HG03175 (cell line): Measurements from ENCODE around the gene DNM1.
"Not testable (repeated sequence)": the region's sequence is repeated elsewhere in the genome, so short reads cannot be mapped to it uniquely, and the experiment has no call there.

Experiments
- ATAC-seq: cut with Tn5 transposase; IDR thresholded peaks from one replicate; pipeline ENCODE4 v1.9.1; 2021; ENCODE audit warnings: mild to moderate bottlenecking, moderate library complexity; ENCODE audit not compliant: unreplicated experiment

DNM1 gene

DNA sequence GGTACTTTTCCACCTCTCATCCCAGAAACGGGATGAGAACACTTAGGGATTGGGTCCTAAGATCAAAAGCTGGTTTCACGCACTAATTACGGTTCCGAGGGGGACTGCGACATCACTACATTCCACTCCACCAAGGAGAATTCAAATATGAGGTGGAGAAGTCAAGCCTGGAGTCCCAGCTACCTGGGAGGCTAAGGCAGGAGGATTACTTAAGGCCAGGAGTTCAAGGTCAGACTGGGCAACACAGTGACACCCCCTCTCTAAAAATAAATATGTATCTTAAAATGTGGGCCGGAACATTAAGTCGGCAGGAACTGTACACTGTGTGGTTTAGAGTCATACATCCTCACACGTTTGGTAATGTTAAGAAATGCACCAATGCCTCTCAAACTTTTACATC lies 71.1 kb downstream of the DNM1 start:
- ATAC-seq = no peak

DNA sequence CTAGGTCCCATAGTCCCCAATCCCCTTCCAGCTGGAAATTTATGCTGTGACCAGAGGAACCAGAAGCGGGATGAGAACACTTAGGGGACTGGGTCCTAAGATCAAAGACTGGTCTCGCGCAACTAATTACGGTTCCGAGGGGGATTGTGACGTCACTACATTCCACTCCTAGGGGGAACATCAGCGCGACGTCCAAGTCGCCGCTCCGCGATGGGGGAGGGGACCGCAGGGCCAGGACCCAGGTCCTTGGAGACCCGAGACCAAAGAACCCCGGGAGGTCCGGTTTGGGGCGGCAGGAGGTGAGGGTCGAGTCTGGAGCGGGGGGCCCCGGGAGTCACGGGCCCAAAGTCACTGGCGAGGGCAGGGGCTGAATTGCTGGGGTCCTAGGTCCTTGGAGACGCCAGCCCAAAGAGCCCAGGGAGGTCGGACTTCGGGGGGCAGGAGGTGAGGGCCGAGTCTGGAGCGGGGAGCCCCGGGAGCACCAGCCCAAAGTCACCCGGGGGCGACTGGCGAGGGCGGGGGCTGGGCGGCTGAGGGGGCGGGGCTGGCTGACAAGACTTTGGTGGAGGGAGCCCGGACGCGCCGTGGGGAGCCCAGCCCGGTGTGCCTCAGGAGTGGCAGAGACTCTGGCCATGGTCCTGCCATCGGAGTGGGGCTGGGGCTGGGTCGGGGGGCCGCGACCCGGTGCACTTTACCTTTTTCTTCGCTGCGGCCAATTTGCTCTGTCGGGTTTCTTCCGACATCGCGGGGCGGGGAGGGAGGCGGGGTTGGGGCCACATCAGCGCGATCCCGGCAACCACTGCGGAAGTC lies 72.2 kb downstream of the DNM1 start, which contains the start of gene GOLGA2:
TSS of gene GOLGA2 (minus strand) at position 810 of the 810 bp plus-strand sequence. CDS start at position 779, 31 bp downstream.
- ATAC-seq = peak; percentile 48

DNA sequence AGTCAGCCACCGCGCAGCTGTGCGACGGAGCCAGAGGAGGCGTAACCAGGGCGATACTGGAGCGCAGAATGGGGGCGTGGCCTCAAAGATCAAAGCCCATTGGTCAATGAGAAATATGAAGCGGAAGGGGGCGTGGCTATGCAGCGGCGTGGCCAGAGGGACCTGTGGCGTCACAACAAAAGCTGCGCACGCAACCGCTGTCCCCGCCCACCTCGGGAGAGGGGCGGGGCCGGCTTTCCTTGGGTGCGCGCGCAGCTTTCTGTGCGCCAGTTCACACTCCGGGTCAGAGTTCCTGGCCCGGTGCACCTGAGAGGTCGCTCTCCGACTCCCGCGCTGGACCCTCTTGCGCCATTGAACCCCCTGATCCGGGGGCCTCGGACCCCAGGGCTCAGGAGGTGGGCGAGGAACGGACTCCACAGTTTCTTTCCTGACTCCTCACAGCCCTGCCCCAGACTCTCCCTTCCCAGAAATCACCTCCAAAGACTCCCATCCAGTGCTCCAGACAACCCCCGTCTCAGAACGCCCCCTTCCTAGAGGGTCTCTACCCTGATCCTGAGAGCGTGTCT lies 72.9 kb downstream of the DNM1 start, which contains the start of gene SWI5:
TSS of gene SWI5 (plus strand) at position 269 of the 566 bp plus-strand sequence.
- ATAC-seq = peak; percentile 96

DNA sequence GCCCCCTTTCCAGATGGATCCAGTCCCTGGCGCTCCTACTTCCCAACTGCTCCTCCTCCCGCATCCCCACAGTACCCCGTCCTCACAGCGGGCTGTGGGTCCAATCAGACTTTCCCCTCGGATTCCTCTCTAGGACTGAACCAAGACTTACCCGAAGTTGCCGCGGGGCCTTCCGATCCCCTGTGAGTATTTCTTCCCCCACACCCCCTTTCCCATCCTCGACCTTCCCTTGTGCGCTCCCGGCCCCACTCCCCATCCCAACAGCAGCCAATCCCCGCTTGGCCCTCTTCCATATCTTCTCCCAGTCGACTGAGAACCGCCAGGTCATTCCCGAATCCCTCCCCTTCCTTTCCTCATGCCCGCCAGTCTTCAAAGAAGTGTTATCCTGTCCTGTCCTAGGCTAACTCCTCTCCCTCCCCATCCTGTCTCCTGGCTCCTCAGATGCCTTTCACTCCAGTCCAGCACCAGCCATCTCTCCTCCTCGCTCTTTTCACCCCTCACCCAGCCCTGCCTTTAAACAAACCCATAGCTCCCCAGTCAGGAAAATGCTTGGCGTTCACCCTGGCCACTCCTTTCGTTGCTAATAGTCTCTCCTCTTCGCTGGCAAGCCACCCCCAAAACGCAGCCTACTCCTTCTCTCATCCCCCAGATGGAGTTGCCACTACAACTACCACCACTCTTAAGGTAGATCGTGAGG lies 73.5 kb downstream of the DNM1 start:
- no peak for ATAC-seq

DNA sequence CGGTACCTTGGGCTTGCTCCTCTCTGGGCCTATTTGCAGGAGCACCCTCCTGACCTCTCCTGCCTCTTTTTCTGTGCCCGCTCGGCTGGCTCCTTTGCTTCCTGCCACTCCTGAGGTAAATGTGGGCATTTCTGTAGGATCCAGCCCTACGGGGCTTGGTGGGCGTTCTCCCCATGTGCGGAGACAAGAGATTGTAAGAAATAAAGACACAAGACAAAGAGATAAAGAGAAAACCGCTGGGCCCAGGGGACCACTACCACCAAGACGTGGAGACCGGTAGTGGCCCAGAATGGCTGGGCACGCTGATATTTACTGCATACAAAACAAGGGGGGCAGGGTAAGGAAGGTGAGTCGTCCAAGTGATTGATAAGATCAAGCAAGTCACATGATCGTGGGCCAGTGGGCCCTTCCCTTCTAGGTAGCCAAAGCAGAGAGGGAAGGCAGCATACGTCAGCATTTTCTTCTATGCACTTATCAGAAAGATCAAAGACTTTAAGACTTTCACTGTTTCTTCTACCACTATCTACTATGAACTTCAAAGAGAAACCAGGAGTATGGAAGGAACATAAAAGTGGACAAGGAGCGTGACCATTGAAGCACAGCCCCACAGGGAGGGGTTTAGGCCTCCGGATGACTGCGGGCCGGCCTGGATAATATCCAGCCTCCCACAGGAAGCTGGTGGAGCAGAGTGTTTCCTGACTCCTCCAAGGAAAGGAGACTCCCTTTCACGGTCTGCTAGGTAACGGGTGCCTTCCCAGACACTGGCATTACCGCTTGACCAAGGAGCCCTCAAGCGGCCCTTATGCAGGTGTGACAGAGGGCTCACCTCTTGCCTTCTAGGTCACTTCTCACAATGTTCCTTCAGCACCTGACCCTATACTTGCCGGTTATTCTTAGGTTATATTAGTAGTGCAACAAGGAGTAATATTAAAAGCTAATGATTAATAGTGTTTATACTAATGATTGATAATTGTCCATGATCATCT lies 76.2 kb downstream of the DNM1 start:
- not testable (repeated sequence) for ATAC-seq

DNA sequence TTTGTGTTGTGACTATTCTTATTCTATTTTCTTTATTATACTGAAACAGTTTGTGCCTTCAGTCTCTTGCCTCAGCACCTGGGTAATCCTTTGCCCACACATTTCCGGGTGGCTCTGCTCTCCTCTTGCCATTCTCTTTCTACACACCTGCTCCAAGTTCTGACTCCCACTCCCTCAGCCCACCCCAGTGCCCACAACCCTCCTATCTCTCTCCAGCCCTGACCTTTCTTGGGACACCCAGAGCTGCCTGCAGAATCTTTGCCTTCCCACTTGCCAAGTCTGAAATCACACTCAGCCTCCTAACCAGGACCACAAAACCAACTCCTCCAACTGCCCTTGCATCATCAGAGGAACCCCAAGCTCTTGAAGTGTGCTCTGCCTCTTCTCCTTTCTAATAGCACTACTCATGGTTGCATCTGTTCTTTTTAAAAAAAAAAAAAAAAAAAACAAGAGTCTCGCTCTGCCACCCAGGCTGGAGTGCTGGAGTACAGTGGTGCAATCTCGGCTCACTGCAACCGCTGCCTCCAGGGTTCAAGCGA lies 77.0 kb downstream of the DNM1 start:
- ATAC-seq = no peak

DNA sequence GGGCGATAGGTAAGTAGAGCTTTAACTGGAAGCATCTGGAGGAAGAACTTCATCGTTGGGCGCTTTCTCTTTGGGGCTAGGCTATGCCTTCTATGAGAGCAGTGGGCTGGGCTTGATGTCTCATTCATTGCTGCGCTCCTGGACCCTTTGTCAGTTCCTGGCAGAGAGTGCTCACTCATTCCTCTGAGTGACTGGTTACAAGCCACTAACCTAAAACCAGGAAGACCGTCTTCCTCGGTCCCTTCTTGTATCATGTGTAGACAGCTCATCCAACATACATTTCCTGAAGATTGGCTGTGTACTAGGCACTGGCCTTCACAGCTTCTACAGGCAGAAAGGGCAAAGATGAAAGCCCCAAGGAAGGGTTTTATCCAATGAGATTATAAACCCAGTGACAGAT lies 79.3 kb downstream of the DNM1 start:
- no peak for ATAC-seq

DNA sequence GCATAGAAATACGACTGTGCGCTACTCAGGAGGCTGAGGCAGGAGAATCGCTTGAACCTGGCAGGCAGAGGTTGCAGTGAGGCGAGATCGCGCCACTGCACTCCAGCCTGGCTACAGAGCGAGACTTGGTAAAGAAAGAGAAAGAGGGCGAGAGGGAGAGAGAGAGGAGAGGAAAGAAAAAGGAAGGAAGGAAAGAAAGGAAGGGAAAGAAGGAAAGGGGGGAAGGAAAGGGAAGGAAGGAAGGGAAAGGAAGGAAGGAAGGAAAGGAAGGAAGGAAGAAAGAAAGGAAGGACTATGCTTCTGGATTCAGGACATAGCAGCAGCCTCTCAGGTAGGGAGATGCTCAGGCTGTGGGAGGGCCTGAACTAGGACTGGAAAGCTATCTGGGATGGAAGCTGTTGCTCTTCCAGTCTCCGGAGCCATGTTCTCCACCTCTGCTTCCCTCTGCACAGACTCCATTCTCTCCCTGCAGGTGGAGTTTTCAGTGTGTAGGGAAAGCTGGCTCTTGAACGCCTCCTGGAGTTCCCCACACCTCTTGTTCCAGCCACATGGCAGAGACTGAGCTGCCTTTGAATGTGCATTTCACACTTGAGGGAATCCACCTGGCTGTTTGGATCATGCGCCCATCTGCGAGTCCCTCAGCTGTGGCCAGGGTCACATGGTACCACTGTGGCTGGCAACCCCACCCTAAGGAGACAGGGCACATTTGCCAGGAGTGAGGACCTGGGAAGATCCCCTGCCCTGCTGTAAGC lies 82.0 kb downstream of the DNM1 start:
- ATAC-seq = no peak

DNA sequence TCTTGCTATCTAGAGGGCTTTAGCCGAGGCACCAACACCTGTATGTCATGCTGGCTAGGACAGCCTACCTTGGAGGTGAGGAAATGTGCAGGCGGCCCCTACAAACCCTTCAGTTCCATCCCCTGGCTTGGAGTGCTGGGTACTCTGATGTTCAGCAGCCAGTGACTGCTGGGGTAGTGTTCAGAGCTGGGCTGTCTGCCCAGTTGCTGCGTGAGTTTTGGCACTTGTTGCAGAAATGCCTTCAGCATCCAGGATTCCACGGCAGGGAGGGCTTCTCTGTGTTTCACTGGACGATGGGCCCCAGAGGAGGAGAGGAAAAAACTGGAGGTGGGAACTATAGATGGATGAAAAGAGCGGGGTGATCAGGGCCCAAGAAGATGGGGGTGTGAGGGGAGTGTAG lies 83.3 kb downstream of the DNM1 start:
- no peak for ATAC-seq

DNA sequence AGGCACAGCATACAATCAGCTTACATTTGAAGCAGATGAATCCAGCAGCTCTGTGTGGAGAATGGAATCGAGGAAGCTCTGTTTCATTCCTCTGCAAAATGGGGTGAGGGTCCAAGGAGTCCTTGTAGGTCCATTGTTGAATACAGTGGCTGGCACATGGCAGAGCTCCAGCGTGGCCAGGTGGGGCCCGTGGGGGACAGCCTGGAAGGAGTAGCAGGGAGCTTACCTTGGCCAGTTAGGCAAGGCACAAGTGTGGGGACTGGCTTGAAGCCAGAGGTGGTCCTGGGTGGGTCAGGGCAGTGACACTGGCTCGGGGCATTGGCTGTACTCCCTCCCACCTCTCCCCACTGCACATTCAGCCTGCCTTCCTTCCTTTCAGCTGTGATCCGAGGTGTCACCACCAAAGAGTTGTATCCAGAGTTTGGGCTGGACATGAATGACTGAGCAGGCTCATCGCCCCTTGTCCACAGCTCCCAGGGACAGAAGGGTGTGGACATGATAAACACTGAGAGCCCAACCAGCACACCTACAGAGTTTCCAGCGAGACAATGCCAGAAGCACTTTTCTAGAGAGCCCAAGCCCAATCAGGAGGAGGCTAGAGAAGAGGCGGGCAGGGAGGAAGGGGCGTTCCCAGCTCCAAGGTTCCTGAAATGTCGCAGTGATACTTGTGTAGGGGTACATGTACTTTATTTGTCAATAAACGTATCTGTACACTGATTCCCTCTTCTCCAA lies 85.3 kb downstream of the DNM1 start:
- no peak for ATAC-seq

DNA sequence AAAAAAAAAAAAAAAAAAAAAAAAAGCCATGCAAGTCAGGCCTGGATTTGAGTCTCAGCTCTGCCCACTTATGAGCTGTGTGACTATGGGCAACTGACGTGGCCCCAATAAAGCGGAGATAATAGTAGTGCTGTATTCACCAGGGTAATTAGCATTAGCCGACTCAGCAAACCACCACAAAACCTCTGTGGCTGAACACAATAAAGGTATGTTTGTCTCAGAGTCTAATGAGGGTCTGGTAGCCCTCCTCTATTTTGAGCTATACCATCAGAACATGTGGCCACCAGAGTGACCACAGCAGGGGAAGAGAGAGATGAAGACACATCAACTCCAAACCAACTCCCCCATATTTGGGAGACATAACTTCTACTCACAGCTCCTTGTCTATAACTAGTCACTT lies 88.8 kb downstream of the DNM1 start:
- no peak for ATAC-seq

DNA sequence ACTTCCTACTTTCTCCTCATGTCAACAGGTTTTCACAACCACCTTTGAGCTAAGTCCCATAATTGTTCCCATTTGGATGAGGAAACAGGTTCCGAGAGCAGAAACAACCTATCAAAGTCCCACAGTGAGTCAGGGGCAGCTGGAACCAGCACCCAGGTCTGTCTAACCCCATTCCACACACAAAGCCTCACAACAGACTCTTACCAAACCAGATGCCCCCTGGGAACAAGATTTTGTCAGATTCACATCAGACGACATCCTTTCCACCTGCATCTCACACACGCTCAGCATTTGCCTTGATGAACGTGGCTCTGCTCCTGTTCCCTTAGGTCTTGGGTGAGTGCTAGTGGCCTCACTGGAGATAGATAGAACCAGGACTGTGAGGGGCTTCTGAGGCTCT lies 89.9 kb downstream of the DNM1 start:
- no peak for ATAC-seq

DNA sequence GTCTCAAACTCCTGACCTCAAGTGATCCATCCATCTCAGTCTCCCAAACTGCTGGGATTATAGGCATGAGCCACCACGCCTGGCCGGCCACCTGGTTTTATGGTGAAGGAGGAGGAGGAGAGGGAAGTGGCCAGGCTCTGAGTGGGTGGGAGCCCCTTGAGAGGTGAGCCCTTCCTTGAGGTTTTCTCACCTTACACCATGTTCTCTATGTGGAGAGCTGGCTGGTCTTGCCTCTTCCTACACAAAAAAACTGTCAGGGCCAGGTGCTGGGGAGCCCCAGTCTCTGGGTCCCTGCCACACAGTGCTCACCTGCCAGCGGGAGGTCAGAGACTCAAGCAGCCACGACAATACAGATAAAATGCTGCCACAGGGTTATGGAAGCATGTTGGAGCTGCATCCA lies 91.0 kb downstream of the DNM1 start:
- ATAC-seq = no peak

DNA sequence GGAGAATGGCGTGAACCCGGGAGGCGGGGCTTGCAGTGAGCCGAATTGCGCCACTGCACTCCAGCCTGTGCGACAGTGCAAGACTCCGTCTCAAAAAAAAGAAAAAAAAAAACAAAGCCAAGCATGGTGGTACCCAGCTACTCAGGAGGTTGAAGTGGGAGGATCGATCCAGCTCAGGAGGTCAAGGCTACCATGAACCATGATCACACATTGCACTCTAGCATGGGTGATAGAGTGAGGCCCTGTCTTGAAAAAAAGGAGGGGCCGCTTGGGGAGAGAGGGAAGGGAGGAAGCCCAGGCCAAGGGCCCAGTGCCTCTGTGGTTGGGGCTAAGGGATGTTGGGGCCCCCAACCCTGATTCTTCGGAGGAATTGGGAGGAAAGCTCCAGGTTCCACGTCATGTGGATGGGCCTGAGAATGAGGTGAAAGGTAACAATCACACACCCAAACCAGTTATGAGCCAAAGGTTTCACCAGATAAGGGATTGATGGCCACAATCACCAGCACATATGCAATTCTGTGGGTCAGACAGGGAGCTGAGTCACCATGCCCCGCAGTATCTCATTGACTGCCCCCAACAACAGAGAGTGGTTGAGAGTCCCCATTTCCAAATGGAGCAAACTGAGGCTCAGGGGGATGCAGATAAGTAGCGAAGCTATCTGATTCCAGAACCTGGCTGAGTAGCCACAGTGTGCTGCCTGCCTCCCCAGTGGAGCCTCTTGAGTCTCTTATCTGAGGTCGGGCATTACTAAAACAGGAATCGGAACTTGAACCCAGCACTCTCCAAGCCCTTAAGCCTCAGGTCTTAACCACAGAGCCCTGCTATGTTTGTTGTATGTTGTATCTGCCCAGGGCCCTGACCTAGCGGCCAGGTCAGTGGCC lies 93.4 kb downstream of the DNM1 start:
- ATAC-seq = no peak

DNA sequence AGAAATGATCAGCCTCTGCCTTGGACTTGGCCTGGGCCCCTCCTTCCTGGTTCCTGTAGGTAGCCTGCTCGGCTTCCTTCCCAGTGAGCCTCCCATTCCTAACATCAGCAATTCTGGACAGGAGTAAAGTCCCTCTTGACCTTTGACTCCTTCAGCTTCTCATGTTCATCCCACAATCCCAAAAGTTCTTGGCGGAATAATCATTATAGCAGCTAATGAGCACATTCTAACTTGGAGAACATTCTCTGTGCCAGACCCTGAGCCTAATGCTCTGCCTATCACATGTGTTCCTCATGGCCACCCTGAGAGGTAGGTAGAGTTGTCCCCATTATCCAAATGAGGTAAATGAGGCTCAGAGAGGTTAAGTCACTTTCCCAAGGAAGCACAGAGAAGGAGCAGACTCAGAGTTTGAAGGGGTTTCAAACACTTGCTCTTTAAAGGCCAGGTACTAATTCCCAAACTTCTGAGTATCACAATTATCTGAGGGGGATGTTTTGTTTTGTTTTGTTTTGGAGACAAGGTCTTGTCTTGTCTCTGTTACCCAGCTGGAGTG lies 94.1 kb downstream of the DNM1 start:
- ATAC-seq = no peak

DNA sequence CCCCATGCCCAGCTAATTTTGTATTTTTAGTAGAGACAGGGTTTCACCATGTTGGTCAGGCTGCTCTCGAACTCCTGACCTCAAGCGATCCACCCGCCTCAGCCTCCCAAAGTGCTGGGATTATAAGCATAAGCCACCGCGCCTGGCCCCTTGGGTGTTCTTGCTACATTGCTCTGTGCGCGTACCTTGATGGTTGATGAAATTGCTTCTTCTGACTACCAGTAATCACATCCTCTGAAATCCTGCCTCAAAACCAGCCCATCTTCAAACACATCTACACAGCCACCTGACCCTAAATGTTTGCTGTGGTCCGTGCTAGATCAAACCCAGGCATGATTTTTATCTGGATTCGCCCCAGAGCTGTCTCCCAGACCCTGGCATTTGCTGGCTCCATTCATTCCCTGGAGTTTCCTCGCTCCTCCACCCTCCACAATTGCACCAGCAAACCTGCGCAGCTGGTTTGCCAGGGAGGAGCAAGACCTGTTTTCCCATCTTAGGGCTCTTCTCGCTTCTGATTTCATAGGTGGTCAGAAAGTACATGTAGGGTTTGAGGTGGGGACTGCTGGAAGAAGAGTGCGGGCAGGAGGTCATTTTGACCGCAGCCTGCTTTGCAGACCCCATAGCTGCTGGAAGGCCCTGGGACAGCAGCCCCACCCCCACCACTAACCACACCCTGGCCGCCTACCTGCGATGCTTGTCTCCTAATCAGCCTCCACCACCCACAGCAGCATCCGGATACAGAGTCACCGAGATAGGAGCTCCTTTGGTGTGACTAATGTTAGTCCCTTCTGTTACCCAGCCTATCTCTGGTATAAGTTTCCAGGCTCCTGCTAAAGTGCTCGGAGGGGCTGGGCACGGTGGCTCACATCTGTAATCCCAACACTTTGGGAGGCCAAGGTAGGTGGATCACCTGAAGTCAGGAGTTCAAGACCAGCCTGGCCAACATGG lies 95.6 kb downstream of the DNM1 start:
- ATAC-seq = no peak
